ENCODE measurements around the gene PXMP2. TPM values are rescaled to one million over a fixed set of nuclear protein-coding genes. Genes with fewer than 3 reads are reported as not detected.
"Not testable (repeated sequence)": the region's sequence is repeated elsewhere in the genome, so short reads cannot be mapped to it uniquely, and the experiment has no call there.

PXMP2 gene
- polyA plus RNA-seq, 1 donor: 13.4 TPM

DNA sequence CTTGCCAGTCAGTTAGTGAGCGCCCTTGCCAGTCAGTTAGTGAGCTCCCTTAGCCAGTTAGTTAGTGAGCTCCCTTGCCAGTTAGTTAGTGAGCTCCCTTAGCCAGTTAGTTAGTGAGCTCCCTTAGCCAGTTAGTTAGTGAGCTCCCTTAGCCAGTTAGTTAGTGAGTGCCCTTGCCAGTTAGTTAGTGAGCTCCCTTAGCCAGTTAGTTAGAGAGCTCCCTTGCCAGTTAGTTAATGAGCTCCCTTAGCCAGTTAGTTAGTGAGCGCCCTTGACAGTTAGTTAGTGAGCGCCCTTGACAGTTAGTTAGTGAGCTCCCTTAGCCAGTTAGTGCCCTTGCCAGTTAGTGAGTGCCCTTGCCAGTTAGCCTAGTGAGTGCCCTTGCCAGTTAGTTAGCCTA, 7.5 kb downstream of the PXMP2 start:
- DNase-seq (ENCODE audit: low read depth): not testable (repeated sequence)

DNA sequence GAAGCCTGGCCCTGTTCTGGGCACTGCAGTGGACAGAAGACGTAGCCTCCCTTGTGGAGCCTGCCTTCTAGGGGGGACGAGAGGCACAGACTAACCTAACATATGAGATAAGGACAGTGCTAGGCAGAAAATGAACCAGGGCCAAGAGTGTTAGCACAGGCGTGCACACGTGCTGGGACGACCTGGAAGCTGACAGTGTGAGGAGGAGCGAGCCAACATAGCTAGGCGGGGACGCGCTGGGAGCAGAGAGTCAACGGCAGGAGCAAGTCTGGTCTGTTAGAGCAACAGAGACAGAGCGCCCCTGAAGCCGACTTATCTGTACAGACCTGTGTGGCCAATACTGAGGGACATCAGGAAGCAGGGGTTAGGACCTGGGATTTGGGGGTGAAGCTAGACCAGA, 8.0 kb downstream of the PXMP2 start:
- no peak for DNase-seq (ENCODE audit: low read depth)

DNA sequence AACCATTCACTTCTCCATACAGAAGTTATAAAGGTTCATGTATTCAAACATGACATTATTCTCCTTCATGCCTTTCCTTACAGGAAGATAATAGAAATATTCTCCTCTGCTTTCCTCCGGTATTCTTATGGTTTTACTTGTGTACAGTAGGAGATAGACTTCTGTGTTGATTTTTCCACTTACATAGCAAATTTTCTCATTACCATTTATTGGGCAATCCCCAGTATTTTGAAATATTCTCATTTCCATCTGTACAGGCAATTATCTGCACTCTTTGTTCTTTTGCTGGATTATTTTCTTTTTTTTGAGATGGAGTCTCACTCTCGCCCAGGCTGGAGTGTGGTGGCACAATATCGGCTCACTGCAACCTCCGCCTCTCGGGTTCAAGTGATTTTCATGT, 11.0 kb downstream of the PXMP2 start:
- DNase-seq (ENCODE audit: low read depth): no peak

DNA sequence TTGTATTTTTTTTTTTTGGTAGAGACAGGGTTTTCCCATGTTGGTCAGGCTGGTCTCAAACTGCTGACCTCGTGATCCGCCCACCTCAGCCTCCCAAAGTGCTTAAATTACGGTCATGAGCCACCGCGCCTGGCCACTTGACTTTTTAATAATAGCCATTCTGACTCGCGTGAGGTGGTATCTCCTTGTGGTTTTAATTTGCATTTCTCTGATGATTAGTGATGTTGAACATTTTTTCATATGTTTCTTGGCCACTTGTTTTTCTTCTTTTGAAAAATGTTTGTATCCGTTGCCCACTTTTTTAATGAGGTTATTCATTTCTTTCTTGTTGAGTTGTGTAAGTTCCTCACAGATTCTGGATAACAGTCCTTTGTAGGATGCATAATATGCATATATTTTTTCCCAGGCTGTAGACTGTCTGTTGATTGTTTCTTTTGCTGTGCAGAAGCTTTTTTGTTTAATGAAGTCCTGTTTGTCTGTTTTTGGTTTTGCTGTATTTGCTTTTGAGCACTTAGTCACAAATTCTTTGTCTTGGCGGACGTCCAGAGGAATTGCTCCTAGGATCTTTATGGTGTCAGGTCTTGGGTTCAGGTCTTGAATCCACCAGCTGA, 12.9 kb downstream of the PXMP2 start:
- no peak for DNase-seq (ENCODE audit: low read depth)

DNA sequence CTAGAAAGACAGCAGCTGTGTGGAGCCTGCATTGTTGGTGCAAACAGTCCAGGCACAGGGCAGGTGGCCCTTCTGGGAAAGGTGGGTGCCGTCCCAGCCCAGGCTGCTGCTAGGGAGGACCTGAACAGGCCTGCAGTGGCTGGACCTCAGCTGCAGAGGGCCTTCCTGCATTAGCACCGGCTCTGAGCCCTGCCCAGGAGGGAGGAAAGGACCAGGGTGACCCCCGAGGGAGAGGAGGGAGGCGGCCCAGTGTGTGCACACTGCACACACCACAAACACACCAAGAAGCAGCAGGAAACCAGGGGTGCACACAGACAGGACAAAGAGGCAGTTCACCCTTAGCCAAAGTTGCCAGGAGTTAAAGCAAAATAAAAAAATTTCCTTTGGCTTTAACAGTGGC, 15.3 kb downstream of the PXMP2 start:
- no peak for DNase-seq (ENCODE audit: low read depth)

- no peak for DNase-seq (ENCODE audit: low read depth)
Observed at GRCh38 chr12:132703641-132704040, 16.3 kb downstream of the PXMP2 start.

DNA sequence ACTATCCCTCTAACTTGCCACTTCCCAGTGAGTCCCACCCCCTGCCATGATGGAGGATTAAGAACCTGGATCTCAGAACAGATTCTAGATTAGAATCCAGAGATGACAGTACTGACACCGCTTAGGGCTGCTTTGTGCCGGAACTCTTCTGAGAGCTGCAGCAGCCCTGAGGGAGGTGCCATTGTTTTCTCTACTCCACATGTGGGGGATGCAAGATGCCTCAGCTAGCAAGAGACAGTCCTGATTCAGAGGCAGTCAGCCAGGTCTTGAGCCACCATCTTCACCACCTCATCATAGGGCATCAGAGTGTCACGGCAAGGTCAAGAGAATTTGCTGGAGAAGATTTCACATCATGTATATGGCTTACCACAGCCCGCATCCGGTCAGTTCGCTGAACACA, 19.9 kb downstream of the PXMP2 start:
- no peak for DNase-seq (ENCODE audit: low read depth)

DNA sequence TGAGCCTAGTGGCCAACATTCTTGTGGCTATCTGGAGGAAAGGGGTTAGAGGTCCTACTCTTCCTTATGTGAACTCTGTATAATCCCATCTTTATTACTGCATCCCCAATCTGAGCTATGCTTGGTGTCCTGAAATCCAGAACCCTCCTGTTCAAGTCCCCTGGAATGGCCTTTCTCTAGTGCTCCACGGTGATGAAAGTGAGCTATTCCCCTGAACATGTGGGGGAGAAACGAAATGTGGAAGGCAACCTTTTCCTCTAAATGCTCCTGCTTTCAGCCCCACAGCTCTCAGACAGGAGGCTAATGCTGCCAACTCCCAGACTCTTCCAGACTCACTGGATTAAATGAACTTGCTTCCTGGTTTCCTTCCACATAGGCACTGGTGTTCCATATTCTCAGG, 20.8 kb downstream of the PXMP2 start:
- no peak for DNase-seq (ENCODE audit: low read depth)

- DNase-seq (ENCODE audit: low read depth): no peak
Observed at GRCh38 chr12:132710043-132710404, 22.6 kb downstream of the PXMP2 start.

GRCh38 chr12:132710405-132711079, 23.2 kb downstream of the PXMP2 start, which contains the start of gene PGAM5:
Gene PGAM5 (plus strand): TSS chr12:132710842. CDS start chr12:132710877, 35 bp downstream.
- DNase-seq (ENCODE audit: low read depth): peak; percentile 67

GRCh38 chr12:132711080-132711843, 23.9 kb downstream of the PXMP2 start:
- DNase-seq (ENCODE audit: low read depth): no peak

DNA sequence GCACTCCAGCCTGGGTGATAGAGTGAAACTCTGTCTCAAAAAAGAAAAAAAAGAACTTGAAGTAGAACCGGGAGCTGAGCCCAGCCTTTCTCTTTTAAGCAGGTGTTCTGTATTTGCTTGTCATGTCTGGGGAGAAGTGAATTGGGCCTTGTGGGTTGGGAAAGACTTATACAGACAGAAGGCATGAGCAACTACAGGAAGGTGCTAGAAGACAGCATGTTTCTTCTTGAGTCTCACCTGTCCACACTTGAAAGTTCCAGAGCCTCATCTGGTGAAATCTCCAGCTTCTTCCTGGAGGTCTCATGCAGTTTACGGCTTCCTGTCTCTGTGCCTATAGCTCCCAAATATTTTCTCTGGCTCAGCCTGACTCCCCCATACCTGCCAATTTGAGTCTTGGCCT, 25.7 kb downstream of the PXMP2 start:
- DNase-seq (ENCODE audit: low read depth): no peak

DNA sequence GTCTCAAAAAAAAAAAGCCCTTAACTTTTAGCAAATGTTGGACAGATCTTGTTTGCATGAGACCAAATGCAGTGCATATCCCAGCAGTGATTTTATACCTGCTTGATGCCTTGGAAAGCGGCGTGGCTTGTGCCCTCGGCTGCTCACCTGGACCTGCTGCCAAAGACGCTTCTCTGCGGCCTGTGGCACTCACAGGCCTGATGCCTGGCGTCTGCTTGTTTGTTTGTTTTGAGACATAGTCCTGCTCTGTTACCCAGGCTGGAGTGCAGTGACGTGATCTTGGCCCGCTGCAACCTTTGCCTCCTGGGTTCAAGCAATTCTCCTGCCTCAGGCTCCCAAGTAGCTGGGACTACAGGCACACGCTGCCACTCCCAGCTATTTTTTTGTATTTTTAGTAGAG, 28.5 kb downstream of the PXMP2 start:
- DNase-seq (ENCODE audit: low read depth): no peak

DNA sequence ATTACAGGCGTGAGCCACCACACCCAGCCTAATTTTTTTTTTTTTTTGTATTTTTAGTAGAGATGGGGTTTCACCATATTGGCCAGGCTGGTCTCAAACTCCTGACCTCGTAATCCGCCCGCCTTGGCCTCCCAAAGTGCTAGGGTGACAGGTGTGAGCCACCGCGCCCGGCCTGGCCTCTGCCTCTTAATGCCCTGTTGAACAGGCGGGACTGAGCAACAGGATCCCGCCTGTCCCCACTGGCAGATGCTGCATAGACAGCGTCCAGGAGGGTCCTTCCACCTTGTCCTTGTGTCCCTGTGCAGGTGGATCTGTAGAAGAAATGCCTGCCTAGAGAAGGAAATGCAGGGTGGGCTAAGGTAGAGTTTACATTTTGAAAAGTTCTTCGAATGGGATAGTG, 29.0 kb downstream of the PXMP2 start:
- no peak for DNase-seq (ENCODE audit: low read depth)

- no peak for DNase-seq (ENCODE audit: low read depth)
Observed at GRCh38 chr12:132717011-132717410, 29.6 kb downstream of the PXMP2 start.

DNA sequence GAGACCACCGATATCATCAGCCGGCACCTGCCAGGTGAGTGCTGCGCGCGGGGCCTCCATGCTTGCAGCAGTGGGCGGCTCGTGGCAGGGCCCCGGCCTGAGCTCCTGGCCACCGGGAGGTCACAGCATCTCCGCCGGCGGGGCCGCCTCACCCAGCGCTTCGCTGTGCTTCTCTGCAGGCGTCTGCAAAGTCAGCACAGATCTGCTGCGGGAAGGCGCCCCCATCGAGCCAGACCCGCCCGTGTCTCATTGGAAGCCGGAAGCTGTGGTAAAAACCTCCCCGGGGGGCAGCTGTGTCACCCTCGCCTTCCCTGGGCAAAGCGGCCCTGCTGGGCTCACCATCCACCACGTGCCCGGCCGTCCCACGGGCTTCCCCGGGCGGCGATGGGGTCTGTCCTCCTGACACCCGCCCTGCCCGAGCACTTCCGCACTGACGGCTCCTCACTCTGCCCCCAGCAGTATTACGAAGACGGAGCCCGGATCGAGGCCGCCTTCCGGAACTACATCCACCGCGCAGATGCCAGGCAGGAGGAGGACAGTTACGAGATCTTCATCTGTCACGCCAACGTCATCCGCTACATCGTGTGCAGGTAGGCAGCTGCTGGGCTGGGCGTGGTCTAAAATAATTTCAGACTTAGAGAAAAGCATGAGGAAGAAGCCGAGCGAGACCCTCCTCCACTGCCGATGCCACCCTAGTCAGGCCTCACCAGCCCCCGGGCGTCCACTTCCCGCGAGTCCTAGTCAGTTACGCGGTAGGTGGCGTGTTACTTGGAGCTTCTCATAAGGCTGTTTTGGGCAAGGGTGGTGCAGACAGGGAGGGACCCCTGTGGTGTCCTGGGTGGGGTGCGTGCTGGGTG, 30.4 kb downstream of the PXMP2 start:
- no peak for DNase-seq (ENCODE audit: low read depth)

GRCh38 chr12:132718644-132719043, 31.3 kb downstream of the PXMP2 start:
- DNase-seq (ENCODE audit: low read depth): no peak

- DNase-seq (ENCODE audit: low read depth): no peak
Observed at GRCh38 chr12:132719141-132719953, 32.0 kb downstream of the PXMP2 start.

DNA sequence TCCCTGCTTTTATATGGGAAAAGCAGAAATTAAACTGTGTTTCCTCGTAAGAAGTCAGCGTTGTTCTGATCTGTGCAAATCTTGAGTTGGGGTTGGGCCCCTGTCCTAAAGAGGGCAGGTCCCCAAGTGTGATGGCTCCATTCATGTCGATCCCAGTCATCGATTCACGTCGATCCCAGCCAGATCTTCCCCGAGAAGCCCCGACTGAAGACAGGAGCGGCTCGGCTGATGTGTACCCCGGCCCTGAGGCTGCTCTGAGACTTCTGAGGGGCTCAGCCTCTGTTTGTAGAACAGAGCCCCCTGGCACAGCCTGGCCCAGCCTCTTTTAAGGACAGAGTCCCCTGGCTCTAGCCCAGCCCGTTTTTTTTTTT, 32.6 kb downstream of the PXMP2 start:
- no peak for DNase-seq (ENCODE audit: low read depth)

GRCh38 chr12:132720606-132721345, 33.4 kb downstream of the PXMP2 start:
- DNase-seq (ENCODE audit: low read depth): no peak
